Erythroblast (primary cell): ENCODE data around the gene DPP4.

Source experiments
- GATA1 ChIP-seq: IDR thresholded peaks from 2 replicates; pipeline ENCODE4 v1.6.1; 2011; ENCODE audit warnings: low read depth, mild to moderate bottlenecking, control low read depth, low read length, moderate library complexity
- POLR2A ChIP-seq: IDR thresholded peaks from 2 replicates; pipeline ENCODE4 v1.6.1; 2011; ENCODE audit warnings: mild to moderate bottlenecking, low read length

- TF ChIP-seq POLR2A: no peak
- no peak for TF ChIP-seq GATA1
These were observed 1.8 kb downstream of the DPP4 start for GRCh38 chr2:162072181-162072702.
